HG02938 (cell line): ENCODE measurements around the gene SND1.

Source experiments
- ATAC-seq: cut with Tn5 transposase; IDR thresholded peaks from one replicate; pipeline ENCODE4 v1.9.1; 2021; ENCODE audit warnings: mild to moderate bottlenecking, moderate library complexity; ENCODE audit not compliant: unreplicated experiment

The SND1 gene

DNA sequence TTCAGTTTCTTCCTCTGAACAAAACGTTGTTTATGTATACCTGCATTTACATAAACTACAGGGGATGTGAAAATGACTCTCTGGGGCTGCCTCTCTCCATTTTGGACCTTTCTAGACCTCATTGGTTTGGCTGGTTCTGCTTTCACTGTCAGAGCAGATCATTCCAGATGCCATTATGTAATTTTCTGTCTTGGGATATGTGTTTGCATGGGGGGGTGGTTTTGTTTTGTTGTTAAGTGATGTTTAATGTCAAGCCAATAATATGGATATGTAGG, 206.9 kb downstream of the SND1 start:
- ATAC-seq = no peak

DNA sequence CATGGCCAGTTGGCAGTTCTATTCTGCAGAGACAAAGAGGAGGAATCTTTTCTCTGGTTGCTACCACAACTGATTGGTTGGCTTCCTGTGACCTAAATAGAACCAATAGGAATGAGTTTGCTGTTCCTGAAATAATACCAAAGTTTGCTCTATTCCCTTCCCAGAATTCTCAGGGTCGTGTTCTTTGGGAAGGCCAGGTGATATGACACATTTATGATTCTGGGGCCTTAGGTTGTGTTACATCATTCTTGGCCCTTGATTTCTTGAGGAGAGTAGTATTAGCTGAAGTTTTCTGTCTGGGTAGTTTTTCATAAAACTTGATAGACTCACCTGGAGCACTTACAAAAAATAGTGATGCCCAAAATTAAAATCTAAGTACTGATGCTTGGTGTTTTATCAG, 207.3 kb downstream of the SND1 start:
- no peak for ATAC-seq

- no peak for ATAC-seq
Observed at GRCh38 chr7:127862525-127862924, 210.5 kb downstream of the SND1 start.

DNA sequence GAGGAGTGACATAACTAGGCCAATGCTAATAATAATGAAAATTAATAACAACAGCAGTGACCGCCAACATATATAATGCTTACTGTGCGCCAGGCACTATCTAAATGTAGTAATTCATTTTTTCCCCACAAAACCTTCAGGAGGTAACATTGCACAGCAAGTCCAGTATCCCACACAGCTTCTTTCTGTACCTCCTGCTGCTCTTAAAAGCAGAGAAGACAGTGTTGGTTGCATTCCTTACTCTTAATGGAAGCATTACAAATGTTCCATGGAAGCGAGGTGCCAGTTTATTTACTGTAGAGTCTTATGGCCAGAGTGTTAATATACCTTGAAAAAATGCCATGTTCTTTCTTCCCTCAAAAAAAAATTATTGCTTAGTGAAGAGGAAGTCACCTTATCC, 211.1 kb downstream of the SND1 start:
- ATAC-seq = no peak

DNA sequence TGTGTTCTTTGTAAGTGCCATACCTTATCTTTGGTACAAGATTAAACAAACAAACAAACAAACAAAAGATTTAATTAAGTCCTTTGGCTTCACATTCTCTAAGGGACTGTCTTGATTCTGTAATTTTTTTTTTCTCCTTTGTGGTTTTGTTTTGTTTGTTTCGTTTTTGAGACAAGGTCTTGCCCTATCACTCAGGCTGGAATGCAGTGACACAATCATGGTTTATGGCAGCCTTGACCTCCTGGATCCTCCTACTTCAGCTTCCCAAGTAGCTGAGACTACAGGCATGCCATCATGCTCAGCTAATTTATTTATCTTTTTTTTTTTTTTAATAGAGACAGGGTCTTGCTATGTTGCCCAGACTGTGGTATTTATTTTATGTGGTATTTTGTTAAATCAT, 213.5 kb downstream of the SND1 start:
- no peak for ATAC-seq

GRCh38 chr7:127870231-127870907, 218.4 kb downstream of the SND1 start:
- ATAC-seq = peak; percentile 79

GRCh38 chr7:127871226-127871625, 219.2 kb downstream of the SND1 start:
- ATAC-seq = no peak

DNA sequence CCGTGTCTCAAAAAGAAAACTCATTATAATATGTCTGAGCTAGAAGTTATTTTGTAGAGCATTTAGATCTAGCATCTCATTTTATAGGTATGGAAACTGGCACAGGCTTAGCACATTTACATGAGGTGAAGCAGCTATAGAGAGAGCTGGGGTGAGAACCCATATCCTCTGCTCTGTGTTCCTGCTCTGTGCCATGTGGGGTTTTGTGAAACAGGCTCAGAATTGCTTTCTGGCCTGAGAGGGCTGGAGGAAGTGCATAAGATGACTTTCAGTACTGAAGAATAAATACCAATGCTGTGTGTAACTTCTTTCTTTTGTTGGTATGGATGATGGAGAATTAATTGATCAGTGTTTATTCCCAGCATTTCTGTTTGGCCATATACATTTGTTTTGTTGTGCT, 220.1 kb downstream of the SND1 start:
- ATAC-seq = peak; percentile 52

- ATAC-seq = no peak
Observed at GRCh38 chr7:127873151-127873550, 221.2 kb downstream of the SND1 start.

DNA sequence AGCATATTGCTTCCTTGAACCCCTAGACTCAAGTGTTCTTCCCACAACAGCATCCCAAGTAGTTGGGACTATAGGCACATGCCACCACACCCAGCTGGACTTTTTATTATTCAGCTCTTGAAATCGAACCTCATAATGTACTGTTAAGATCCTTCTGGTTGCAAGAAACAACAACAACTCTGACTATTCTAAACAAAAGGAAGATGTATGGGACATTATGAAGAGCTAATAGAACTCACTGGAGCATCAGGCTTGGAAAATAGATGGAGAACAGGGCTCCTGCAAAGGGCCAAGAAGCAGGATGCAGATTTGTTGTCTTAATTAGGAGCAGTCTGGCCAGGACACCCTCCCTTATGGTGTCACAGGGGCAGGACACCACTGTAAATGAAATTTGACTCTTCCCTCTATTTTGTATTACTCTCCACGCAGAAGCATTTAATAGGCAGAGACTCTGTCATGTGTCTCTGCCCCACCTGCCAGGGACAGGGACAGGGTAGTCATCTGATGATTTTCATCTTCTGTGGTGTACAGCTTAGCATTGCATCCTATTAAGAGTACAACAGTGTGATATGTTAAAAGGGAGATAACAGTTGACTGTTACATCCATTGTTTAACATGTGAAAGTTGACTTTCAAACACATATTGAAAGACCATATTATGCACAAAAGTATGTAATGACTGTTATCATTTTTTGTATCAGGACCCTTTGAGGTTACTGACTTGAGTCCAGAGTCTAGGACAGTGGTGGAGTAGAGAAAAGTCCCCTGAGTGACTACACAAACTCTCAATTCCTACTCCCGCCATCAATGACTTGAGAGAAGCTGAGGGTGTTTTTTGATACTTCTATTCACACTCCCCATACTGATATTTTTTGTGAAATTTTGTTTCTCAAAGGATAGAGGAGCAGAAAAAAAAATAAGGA, 222.0 kb downstream of the SND1 start:
- peak; percentile 29 for ATAC-seq

DNA sequence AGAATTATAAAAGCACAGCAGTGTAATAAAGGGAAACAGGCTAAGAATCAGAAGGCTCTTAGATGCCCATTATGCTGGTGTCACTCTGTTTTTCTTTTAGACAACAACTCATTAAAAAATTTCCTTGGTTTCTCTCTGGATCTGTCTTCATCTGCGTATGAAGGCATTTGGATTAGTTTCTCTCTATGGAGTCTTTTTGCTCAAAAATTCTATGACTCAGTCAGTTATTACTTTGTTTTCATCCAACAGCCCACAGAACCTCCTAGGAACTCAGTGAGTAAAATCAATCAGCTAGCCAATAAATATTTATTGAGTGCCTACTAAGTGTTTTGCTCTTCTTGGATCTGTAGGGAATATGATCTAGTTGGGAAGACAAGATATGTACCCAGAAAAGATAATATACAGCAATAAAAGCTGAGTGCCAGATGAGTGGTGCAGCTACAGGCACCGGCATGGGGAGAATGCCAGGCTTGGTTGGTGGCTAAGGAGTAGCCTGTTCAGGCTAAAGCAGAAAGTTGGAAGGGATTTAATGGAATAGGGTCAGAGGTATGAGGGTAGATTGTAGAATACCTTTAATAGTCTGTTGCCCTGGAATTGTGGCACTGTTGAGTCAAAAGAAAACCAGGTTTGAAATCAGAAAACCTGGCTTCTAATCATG, 223.1 kb downstream of the SND1 start:
- ATAC-seq = no peak

DNA sequence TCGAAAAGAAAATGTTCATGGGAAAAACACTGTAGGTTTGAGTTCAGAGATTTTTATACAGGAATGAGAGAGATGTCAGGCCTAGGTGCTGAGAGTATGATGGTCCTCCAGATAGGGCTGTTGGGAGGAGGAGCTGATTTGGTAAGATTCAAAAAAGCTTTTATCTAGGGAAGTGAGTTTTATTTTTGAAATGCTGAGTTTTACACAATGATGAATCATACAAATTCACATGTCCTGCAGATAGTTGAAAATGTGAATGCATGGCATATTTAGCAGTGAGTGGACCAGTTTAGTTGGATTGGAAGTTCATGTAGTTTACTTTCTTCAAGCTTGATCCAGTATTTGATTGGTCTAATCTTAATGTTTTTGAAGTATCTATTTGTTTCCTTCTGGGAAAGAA, 224.4 kb downstream of the SND1 start:
- no peak for ATAC-seq

GRCh38 chr7:127877951-127878350, 226.0 kb downstream of the SND1 start:
- no peak for ATAC-seq

DNA sequence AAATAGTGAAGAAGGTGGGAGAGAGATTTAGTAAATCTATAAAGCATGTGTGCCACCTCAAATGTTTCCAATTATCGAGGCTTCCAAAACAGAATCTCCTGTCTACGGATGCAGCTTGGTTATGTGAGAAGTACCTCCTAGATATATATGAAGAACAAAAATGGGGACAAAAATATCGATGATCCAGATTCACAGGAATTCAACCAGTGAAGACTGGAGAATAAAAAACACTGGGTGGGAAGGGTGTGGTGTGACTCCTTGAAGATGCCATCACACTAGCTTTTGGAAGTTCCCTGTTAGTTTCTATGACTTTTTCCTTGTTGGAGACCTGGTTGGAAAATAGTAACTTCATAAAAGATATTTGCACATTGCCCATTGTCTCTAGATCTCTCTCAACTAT, 226.8 kb downstream of the SND1 start:
- no peak for ATAC-seq

DNA sequence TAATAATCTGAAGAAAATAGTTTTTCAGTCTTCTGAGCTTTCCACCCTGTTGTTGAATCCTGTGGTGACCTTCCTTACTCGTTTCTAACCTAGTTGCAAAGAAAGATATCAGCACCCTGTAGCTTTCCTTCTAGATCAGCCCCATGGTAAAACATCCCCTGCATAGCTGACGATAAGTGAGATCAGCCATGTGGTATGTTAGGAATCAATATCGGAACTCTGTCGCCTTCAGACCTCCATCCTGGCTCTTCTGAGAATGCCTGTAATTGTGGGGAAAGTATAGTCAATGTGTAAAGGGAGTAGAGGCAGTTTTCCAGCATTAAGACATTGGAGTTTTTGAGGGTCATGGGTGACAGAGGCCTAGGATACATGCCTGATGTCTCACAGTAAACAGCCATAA, 227.4 kb downstream of the SND1 start:
- ATAC-seq = no peak

GRCh38 chr7:127879942-127880341, 227.9 kb downstream of the SND1 start:
- ATAC-seq = no peak

- ATAC-seq = no peak
Observed at GRCh38 chr7:127880454-127880853, 228.5 kb downstream of the SND1 start.

GRCh38 chr7:127881564-127881963, 229.6 kb downstream of the SND1 start:
- ATAC-seq = no peak

GRCh38 chr7:127882313-127882920, 230.4 kb downstream of the SND1 start:
- no peak for ATAC-seq

DNA sequence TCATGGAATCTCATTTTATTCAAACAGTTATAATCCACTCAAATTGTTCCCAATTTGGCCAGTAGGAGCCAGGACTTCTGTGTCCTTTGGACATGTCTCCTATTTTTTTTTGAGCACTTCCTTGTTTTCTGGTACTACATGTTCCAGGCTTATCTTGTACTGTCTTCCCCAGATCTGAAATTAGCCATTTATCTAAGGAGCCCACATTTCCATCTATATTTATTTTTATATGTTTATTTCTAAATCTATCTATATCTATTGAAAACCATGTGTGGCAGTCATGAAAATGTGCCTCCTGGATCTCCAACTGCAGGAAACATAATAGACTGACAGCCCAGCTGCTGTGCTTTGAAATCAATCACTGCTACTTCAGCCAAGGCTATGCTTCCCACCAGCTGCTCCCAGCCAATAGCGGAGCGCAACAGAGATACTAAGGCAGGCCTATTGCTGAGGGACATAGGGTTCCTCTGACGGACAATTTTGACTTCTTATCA, 232.1 kb downstream of the SND1 start:
- ATAC-seq = no peak

GRCh38 chr7:127885222-127885772, 233.3 kb downstream of the SND1 start:
- no peak for ATAC-seq
